GM12874 (cell line): ENCODE results near the gene USP22.

ENCODE experiments used
- CTCF ChIP-seq: IDR thresholded peaks from 2 replicates; pipeline ENCODE4 v1.5.1; 2011; ENCODE audit warnings: low read depth, mild to moderate bottlenecking, control low read depth, low read length, moderate library complexity; ENCODE audit not compliant: insufficient read depth

The USP22 gene

GRCh38 chr17:20999044-20999573 is 43.7 kb downstream of the USP22 start:
- no peak for TF ChIP-seq CTCF

- TF ChIP-seq CTCF: no peak
Measured at GRCh38 chr17:20998571-20999043, 44.2 kb downstream of the USP22 start.

GRCh38 chr17:20997711-20998570 is 44.9 kb downstream of the USP22 start:
- TF ChIP-seq CTCF: no peak

GRCh38 chr17:20996724-20997615 is 45.8 kb downstream of the USP22 start:
- TF ChIP-seq CTCF: no peak

- TF ChIP-seq CTCF: no peak
Measured at GRCh38 chr17:20995873-20996723, 46.7 kb downstream of the USP22 start.

- no peak for TF ChIP-seq CTCF
Measured at GRCh38 chr17:20995164-20995872, 47.5 kb downstream of the USP22 start.
